IPS DF 4.7 (cell line): ENCODE measurements around the gene AP1S2.
"Not testable (repeated sequence)": the region's sequence is repeated elsewhere in the genome, so short reads cannot be mapped to it uniquely, and the experiment has no call there.

Experiments
- DNase-seq: peaks from one replicate; pipeline ENCODE4 v3.0.0-alpha.2; 2013; ENCODE audit warnings: low spot score; ENCODE audit errors: extremely low read depth

AP1S2 gene

GRCh38 chrX:15855568-15856221 lies 1.1 kb upstream of the AP1S2 start:
- DNase-seq: no peak

DNA sequence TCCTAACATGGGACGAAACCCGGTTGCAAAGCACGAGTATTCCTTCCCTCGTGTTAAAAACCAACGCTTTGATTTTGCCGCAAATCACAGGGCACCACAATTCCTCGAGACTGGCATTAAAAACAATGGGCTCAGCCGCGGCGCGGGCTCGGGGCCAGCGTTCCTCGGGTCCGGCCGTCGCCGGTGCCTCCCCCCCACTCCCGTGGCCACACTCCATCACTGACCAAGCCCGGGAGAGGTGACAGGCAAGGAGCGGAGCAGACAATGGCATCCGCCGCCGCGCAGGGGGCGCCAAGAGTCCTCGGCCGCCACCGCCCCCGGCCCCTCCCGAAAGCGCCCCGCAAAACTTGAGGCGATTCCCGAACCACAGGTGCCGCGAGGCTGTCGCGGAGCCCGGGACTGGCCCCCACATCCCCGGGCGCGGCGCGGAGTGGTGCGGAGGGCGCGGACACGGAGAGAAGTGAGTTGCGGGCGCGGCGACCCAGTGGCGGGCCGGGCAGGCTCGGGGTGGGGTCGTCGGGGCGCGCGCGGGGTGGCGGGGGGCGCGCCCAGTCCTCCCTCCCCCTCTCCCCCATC lies 445 bp downstream of the AP1S2 start:
- DNase-seq: no peak

DNA sequence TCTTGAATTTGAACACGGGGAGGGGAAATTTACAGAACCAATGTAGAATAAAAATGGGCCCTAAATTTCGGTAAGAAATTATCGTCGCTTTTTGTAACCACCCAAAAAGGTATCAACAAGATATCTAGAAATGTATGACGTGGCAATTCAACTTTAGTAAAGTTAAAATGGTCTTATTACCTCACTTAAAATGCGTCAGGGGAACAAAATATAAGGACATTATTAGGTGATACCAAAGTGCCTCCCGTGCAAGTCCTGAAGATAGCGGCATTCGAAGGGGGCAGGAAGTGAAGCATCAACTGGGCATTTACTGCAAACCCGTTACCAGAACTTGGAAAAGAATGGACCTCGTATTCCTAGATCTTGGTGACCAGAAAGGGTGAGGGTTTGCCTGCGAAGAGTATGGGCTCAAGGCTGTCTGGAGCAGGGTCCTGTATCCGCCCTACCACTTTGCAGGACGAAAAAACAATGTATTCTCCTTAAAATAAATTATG lies 980 bp downstream of the AP1S2 start:
- no peak for DNase-seq

DNA sequence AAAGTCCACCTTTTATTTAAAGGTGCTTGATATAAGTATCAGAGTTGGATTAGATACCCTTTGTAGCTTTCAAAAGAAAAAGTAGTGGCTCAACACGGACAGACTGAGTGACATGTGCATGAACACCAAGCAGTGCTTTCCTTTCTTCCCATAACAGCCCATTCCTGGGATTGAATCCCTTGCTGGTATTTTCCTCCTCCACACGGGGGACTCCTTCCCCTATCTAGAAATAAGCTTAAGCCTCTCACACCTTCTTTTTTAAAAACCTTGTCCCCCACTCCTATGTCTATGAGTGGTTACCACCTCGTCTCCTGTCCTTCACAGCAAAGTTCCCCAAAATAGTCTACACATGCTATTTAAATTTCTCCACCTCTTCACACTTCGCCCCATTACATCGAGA lies 5.1 kb downstream of the AP1S2 start:
- DNase-seq: no peak

DNA sequence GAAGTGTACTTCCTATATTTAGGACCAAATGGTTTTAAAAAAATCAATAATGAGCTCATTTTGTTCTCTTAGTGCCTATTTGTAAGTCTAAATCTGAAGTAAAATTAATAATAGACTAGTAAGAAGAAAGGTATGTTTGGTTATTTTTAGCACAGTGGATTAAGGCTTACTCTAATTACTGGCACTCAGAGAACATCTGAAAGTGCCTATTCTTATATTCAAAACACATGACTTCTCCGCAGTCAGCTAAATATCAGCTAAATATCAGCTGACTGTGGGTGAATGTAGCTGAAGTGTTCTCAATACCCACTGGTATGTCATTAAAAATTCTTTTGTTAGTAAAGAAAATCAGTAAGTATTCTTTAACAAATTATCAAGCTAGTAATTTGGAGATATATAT lies 6.0 kb downstream of the AP1S2 start:
- no peak for DNase-seq

GRCh38 chrX:15843960-15844359 lies 10.7 kb downstream of the AP1S2 start:
- DNase-seq: no peak

DNA sequence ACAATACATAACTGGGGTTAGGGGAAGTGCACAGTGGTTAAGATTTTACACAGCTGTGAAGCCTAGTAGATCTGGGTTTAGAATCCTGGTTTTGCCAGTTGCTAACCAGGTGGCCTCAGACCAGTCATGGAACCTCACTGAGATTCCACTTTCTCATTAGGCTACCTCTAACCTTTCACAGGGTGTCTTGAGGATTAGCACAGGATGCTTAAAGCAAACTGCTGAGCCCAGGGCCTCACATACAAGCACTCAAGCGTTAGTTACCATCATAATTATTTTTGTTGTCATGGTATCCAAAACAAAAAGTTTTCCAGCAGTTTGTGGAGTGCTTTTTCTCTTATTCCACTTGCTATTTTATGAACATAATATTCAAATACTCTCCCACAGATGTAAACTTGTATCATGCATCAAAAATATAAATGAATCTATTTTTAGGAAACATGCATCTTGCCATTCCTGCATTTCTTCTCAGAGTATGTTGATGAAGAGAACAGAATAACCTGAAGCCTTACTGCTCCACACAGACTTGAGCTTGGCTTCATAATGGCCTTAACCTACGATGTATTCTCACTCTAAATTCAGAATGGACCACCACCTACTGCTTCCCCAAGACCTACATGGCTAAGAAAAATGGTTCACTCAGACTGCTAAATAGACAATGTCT lies 12.6 kb downstream of the AP1S2 start:
- no peak for DNase-seq

DNA sequence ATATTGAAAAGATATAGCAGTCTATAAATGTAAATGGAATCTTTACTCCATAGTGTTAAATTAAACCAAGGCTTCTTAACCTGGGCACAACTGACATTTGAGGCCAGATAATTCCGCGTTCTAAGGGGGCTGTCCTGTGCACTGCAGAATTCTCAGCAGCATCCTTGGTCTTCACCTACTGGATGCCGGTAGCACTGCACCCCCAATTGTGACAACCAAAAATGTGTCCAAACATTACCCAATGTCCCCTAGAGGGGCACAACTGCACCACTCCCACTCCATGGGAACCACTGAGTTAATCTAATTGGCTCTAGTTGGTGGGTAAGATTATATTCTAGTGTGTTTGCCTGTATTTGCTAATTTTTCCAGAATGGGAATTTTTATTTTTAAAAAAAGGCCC lies 16.6 kb downstream of the AP1S2 start:
- DNase-seq: no peak

DNA sequence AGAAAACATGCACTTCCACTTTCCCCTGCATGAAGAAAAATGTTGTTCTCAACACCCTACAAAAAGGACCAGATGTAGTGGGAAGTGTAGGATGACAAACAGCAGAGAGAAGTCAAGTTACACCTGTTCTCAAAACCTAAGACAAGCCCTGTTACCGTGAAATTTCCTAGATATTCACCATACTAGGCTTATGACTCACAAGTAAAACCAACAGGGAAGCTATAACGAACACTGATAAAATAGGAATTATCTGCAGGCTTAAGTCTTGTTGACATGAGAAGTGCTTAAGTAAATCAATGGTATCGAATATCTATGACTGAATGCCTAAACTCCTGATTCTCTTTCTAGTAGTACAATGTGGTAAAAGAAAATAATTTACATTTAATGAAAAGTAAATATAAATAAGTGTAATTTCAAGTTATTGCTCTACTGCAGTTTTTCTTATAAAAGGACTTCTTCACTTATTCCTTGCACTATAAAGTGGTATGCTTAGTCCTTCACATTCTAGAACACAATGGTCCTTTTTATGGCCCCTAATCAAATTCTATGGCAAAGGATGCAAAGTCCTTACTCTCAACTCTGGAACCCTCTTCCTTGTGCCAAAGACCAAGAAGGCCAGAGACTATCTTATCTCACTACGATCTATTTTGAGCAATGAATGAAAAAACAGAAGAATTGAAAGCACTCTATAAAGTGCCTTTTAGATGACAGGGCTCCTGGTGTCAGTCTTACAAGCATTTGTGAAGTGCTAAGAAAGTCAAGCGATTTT lies 19.6 kb downstream of the AP1S2 start:
- no peak for DNase-seq

- no peak for DNase-seq
These were observed 20.6 kb downstream of the AP1S2 start for GRCh38 chrX:15834053-15834452.

DNA sequence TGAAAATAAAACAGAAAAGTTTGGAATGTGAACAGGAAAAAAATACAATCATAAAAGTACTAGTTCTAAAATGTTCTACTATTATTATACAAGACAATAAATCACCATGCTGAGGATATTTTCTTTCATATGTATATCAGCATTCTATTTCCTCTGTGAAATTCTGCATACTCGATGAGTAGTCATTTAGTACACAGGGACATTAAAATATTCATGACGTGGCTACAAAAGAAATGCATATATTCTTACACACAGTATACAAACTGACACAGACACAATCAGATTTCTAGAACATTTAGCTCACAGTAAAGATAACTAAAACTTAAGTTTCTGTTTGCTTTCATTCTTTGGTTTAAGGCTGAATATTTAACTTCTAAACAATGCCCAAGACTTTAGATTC lies 23.3 kb downstream of the AP1S2 start:
- not testable (repeated sequence) for DNase-seq

GRCh38 chrX:15829217-15829616 lies 25.4 kb downstream of the AP1S2 start:
- DNase-seq: no peak

DNA sequence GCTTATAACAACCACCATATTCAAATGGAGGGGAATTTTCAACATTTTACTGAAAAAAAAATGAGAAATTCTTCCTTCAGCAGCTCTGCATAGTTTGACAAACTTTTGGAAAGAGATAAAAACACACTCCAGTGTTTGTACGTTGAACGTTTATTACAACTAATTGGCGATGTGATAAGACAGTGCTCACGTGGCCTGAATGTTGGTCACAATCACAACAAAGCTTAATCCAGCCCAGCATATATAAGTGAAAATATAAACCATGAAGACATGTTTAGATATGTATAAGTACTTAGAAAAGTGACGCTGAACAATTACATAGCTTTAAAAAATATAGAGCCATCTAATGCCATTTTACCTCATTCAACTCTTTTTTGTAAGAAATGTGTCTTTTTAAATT lies 28.7 kb downstream of the AP1S2 start:
- DNase-seq: no peak

DNA sequence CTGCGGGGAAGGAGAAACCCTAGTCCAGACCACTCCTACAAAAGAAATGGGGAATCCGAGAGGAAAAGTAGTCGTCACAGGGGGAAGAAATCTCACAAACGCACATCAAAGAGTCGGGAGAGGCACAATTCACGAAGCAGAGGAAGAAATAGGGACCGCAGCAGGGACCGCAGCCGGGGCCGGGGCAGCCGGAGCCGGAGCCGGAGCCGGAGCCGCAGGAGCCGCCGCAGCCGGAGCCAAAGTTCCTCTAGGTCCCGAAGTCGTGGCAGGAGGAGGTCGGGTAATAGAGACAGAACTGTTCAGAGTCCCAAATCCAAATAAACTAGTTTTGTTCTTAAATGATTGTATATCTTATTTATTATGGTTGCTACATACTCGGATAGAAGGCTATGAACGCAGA lies 31.7 kb downstream of the AP1S2 start:
- no peak for DNase-seq

DNA sequence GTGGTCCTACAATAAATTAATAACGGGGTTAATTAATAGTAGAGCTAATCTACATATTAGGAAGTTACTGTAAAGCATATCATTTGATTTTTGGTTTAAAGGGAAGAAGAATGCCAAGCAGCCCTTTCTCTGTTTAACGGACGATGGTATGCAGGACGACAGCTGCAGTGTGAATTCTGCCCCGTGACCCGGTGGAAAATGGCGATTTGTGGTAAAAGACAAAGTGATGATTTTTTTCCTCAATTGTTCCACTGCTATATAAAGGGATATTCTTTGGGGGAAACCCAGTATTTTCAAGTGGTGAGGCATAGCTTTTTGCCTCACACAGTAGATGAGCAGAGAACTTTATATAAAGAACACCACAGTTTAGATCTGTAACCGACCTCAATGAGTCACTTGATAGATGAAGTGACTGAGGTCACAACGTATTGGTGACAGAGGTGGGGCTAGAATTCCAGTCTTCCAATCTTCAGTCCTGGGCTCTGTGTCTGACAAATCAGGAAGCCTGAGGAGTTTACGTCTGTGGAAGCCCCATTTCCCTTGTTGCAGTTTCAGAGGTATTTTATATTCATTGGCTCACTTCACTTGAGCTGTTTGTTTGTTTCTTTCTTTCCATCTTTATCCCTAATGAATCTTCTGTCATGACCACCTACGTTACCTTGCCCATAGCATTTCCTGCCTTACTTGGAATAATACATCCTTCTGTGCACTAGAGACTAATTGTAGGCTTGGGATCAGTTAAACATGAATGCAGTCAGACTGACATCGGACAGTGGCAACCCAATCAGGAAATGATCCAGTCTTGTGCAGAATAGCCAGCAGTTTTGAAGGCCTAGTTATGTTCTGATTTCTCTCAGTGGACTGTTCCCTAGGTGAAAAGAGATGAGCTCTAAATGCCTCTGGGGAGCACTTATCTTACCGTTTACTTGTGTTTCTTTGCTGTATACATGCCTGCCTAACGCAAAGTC lies 34.2 kb downstream of the AP1S2 start:
- DNase-seq: no peak

- no peak for DNase-seq
These were observed 37.7 kb downstream of the AP1S2 start for GRCh38 chrX:15816886-15817285.

- DNase-seq: no peak
These were observed 38.2 kb downstream of the AP1S2 start for GRCh38 chrX:15816438-15816809.

- no peak for DNase-seq
These were observed 38.7 kb downstream of the AP1S2 start for GRCh38 chrX:15815779-15816437.

GRCh38 chrX:15814771-15815365 lies 39.7 kb downstream of the AP1S2 start:
- DNase-seq: no peak

- no peak for DNase-seq
These were observed 41.2 kb downstream of the AP1S2 start for GRCh38 chrX:15813416-15813815.
